OCI-LY7 (cell line): ENCODE measurements around the gene ZNF692.

Experiments used
- EZH2phosphoT487 ChIP-seq: fragments of 200-600 bp; sonication (generic); IDR thresholded peaks from 2 replicates; pipeline ENCODE4 v1.6.1; 2018; ENCODE audit warnings: low read depth, borderline replicate concordance, mild to moderate bottlenecking, mixed run types, antibody characterized with exemption, low read length, moderate library complexity, mixed read lengths
- TF ChIP-seq, protein P1 (sequence below): fragments of 200-600 bp; sonication (generic); conservative IDR thresholded peaks from 2 replicates; pipeline ENCODE4 v1.5.1; 2014; ENCODE audit warnings: mild to moderate bottlenecking, antibody characterized with exemption, low read length, moderate library complexity, mixed read lengths

DNA sequence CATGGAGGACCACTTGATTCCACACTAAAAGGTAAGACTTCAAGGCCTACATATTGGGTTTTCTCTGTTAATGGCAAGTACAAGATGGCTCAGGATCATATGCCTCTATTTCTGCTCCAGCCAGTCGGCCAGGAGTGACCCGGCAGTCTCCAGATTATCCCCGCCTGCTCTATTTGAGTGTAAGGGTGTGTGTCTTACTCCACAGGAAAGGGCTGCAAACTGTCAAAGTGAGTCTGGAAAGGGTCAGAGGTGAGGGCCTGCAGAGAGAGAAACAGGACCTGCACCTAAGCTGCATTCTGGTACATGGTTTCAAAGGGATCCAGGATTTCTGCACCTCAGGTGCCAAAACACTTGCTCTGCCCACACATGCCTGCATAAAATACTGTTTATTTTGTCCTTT is 9.2 kb downstream of the ZNF692 start:
- TF ChIP-seq, protein P1, sequence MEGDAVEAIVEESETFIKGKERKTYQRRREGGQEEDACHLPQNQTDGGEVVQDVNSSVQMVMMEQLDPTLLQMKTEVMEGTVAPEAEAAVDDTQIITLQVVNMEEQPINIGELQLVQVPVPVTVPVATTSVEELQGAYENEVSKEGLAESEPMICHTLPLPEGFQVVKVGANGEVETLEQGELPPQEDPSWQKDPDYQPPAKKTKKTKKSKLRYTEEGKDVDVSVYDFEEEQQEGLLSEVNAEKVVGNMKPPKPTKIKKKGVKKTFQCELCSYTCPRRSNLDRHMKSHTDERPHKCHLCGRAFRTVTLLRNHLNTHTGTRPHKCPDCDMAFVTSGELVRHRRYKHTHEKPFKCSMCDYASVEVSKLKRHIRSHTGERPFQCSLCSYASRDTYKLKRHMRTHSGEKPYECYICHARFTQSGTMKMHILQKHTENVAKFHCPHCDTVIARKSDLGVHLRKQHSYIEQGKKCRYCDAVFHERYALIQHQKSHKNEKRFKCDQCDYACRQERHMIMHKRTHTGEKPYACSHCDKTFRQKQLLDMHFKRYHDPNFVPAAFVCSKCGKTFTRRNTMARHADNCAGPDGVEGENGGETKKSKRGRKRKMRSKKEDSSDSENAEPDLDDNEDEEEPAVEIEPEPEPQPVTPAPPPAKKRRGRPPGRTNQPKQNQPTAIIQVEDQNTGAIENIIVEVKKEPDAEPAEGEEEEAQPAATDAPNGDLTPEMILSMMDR = no peak
- TF ChIP-seq EZH2phosphoT487 = no peak
